Activated T-cell treated with anti-CD3 and anti-CD28 coated beads for 1 hour (primary cell): Measurements from ENCODE around the gene KAZN.

Experiments used
- DNase-seq: peaks from one replicate; pipeline ENCODE4 v3.0.0-alpha.2; 2020; ENCODE audit warnings: low read depth

KAZN gene

GRCh38 chr1:15141935-15142539 is 543.6 kb downstream of the KAZN start:
- no peak for DNase-seq

GRCh38 chr1:15145327-15145726 is 546.8 kb downstream of the KAZN start:
- DNase-seq = no peak

GRCh38 chr1:15146142-15146680 is 547.7 kb downstream of the KAZN start:
- DNase-seq = no peak

- no peak for DNase-seq
Observed at GRCh38 chr1:15146971-15147376, 548.5 kb downstream of the KAZN start.

- no peak for DNase-seq
Observed at GRCh38 chr1:15148004-15148403, 549.5 kb downstream of the KAZN start.

GRCh38 chr1:15148475-15148874 is 550.0 kb downstream of the KAZN start:
- no peak for DNase-seq

GRCh38 chr1:15148941-15149340 is 550.5 kb downstream of the KAZN start:
- no peak for DNase-seq

GRCh38 chr1:15150376-15150775 is 551.9 kb downstream of the KAZN start:
- no peak for DNase-seq

GRCh38 chr1:15151377-15151806 is 552.9 kb downstream of the KAZN start:
- DNase-seq = no peak

GRCh38 chr1:15151871-15152270 is 553.4 kb downstream of the KAZN start:
- DNase-seq = no peak

GRCh38 chr1:15152318-15153183 is 554.1 kb downstream of the KAZN start:
- no peak for DNase-seq

GRCh38 chr1:15153184-15153841 is 554.8 kb downstream of the KAZN start, which contains the start of gene TMEM51:
TSS of gene TMEM51 (plus strand) at chr1:15153747. CDS start at chr1:15215088, 61,341 bp downstream.
- DNase-seq = no peak

GRCh38 chr1:15153842-15154479 is 555.5 kb downstream of the KAZN start:
- DNase-seq = no peak

- DNase-seq = no peak
Observed at GRCh38 chr1:15154480-15155036, 556.1 kb downstream of the KAZN start.

GRCh38 chr1:15155191-15155590 is 556.7 kb downstream of the KAZN start:
- no peak for DNase-seq

GRCh38 chr1:15155888-15156741 is 557.6 kb downstream of the KAZN start:
- DNase-seq = no peak

GRCh38 chr1:15156807-15157380 is 558.4 kb downstream of the KAZN start:
- no peak for DNase-seq

GRCh38 chr1:15157524-15158399 is 559.3 kb downstream of the KAZN start:
- DNase-seq = no peak

GRCh38 chr1:15158506-15159165 is 560.2 kb downstream of the KAZN start:
- no peak for DNase-seq
